Measurements from ENCODE around the gene USP31. TPM values are rescaled to one million over a fixed set of nuclear protein-coding genes. Genes with fewer than 3 reads are reported as not detected.

The USP31 gene
- total RNA-seq, 1 experiment from 2014 or later = 26.9 TPM

DNA sequence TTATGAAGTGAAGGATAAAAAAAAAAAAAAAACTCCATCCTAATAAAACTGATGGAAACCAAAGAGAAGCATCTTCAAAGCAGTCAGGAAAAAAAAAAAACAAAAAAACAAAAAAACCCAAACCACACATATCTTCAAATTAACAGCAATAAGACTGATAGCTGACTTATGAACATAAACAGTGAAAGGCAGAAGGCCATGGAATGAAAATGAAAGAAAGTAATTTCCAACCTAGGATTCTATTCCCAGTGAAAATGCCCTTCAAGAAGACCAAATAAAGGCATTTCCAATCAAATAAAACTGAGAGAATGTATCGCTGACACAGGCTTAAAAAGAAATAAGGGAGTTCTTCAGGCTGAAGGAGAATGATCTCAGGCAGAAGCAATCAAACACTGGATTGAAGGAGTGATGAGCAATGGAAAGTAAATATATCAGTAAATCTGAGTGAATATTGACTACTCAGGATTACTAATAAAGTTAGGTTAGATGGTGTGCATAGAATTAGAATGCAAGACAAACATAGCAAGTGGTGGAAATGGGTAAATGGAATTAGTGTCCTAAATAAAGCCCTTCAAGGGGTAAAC lies 92.1 kb downstream of the USP31 start:
- Mint-ChIP-seq H3K9me3 (ENCODE audit: unreplicated experiment) (peaks cover 10% of the 10 kb centered on the region), H3K4me3 (ENCODE audit: unreplicated experiment) (no peak overlapping the region), H3K36me3 (ENCODE audit: insufficient read depth, unreplicated experiment) (peaks cover 4% of the 10 kb centered on the region), H3K27me3 (ENCODE audit: insufficient read depth, unreplicated experiment) (peaks cover 30% of the 10 kb centered on the region), H3K27ac (ENCODE audit: low read depth, unreplicated experiment) (no peak overlapping the region), H3K4me1 (ENCODE audit: insufficient read depth, unreplicated experiment) (peaks cover 6% of the 10 kb centered on the region)
- CTCF ChIA-PET = no interaction called here
- TF ChIP-seq, protein P1, sequence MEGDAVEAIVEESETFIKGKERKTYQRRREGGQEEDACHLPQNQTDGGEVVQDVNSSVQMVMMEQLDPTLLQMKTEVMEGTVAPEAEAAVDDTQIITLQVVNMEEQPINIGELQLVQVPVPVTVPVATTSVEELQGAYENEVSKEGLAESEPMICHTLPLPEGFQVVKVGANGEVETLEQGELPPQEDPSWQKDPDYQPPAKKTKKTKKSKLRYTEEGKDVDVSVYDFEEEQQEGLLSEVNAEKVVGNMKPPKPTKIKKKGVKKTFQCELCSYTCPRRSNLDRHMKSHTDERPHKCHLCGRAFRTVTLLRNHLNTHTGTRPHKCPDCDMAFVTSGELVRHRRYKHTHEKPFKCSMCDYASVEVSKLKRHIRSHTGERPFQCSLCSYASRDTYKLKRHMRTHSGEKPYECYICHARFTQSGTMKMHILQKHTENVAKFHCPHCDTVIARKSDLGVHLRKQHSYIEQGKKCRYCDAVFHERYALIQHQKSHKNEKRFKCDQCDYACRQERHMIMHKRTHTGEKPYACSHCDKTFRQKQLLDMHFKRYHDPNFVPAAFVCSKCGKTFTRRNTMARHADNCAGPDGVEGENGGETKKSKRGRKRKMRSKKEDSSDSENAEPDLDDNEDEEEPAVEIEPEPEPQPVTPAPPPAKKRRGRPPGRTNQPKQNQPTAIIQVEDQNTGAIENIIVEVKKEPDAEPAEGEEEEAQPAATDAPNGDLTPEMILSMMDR (IDR thresholded peaks at IDR 0.05; ENCODE audit: unreplicated experiment) = no peak
- no peak for DNase-seq (ENCODE audit: unreplicated experiment)
- BruUV-seq (replicated peaks) = no TSS peak
- intact Hi-C loops (cut with micrococcal nuclease) = no loop called here
- POLR2A ChIA-PET = no interaction called here

DNA sequence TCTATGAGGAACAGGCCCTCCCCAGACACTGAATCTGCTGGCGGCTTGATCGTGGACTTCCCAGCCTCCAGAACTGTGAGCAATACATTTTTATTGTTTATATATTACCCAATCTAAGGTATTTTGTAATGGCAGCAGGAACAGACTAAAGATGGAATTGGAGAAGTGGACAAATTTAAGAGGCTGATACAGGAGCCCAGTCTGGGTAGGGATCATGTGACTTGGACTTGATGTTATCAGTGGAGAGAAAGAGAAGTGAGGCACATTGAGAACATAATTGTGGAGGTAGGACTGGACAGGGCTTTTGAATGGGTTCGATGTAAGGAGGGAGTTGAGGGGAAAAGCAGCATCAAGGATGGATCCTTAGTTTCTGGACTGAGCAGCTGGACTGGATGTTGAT lies 93.8 kb downstream of the USP31 start:
- DNase-seq (ENCODE audit: unreplicated experiment) = peak; percentile 43
- Mint-ChIP-seq H3K4me3 (ENCODE audit: unreplicated experiment) (no peak overlapping the region), H3K4me1 (ENCODE audit: insufficient read depth, unreplicated experiment) (peaks cover 6% of the 10 kb centered on the region), H3K27ac (ENCODE audit: low read depth, unreplicated experiment) (no peak overlapping the region), H3K27me3 (ENCODE audit: insufficient read depth, unreplicated experiment) (peaks cover 44% of the 10 kb centered on the region), H3K9me3 (ENCODE audit: unreplicated experiment) (peaks cover 10% of the 10 kb centered on the region), H3K36me3 (ENCODE audit: insufficient read depth, unreplicated experiment) (peaks cover 10% of the 10 kb centered on the region)
- TF ChIP-seq, protein P1 (IDR thresholded peaks at IDR 0.05; ENCODE audit: unreplicated experiment) = no peak
- ChIA-PET POLR2A (interaction anchor here (0.6 to 1.1 kb wide), 2 partner anchors 8 to 11 kb away, joined by 3 read pairs; no protein-coding TSS in a partner anchor), CTCF (interaction anchor here (0.5 to 1.1 kb wide), 4 partner anchors 154 to 956 kb away, joined by 3 to 5 read pairs (median 3); no protein-coding TSS in a partner anchor)
- intact Hi-C loops (cut with micrococcal nuclease) = no loop called here
- BruUV-seq (replicated peaks) = no TSS peak

DNA sequence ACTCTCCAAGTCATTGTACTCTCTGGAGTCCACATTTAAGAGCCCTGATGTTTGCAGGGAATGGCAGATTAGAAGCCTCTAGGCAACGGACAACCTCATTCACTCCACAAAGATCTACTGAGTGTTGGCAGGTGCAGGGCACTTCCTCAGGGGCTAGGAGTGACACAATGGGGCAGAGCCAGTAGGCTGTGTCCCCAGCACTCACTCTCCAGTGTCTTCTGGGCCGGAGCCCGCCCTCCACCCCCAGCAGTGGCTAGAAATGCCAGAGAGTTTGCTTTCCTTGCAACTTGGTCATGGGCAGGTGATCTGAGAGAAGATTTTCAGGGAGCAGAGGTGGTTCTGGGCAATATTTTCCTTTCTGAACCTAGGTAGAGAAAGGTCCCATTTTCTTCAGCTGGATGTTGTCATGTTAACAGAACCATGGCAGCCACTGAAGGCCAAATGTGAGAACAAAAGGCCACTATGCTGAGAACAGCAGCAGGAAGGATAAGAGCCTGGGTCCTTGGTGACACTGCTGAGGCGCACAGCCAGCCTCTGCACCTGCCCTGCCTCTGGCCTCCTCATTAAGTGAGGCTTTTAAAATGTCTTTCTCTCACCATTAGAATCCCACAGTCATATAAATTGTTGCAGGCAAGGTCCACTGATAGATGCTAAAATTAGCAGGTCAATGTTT lies 96.2 kb downstream of the USP31 start:
- H3K27ac Mint-ChIP-seq (ENCODE audit: low read depth, unreplicated experiment) = no peak overlapping the region
- H3K9me3 Mint-ChIP-seq (ENCODE audit: unreplicated experiment) = peaks cover 10% of the 10 kb centered on the region

DNA sequence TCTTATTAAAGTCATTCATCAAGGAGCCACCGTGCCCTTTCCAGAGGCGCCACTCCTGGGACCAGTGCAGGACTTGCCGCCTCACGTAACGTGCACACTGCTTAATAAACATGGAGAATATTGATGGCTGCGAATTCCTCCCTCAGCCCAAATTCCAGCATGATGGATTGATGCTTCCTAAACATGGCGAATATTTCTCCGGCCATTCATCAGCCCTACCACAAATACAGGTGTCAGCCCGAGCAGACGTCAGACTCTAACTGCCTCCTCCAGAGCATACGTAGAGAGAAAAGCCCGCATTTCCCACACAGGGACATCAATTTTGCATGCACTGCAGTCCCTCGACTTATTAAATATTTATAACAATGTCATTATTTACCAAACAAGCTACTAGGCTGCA lies 97.0 kb downstream of the USP31 start:
- no peak for DNase-seq (ENCODE audit: unreplicated experiment)
- peaks cover 71% of the 10 kb centered on the region for H3K27me3 Mint-ChIP-seq (ENCODE audit: insufficient read depth, unreplicated experiment)
- H3K36me3 Mint-ChIP-seq (ENCODE audit: insufficient read depth, unreplicated experiment) = peaks cover 7% of the 10 kb centered on the region
- no peak overlapping the region for H3K4me3 Mint-ChIP-seq (ENCODE audit: unreplicated experiment)
- ChIA-PET CTCF (interaction anchor here (0.6 kb wide), 1 partner anchor 146 kb away, joined by 4 read pairs; no protein-coding TSS in a partner anchor), POLR2A (interaction anchor here (1.0 kb wide), 1 partner anchor 20 kb away, joined by 4 read pairs; no protein-coding TSS in a partner anchor)
- H3K27ac Mint-ChIP-seq (ENCODE audit: low read depth, unreplicated experiment) = no peak overlapping the region
- no TSS peak for BruUV-seq (replicated peaks)
- intact Hi-C loops (cut with micrococcal nuclease) = no loop called here
- TF ChIP-seq, protein P1 (IDR thresholded peaks at IDR 0.05; ENCODE audit: unreplicated experiment) = no peak
- peaks cover 6% of the 10 kb centered on the region for H3K4me1 Mint-ChIP-seq (ENCODE audit: insufficient read depth, unreplicated experiment)
- peaks cover 7% of the 10 kb centered on the region for H3K9me3 Mint-ChIP-seq (ENCODE audit: unreplicated experiment)

More for the DNA sequence above, 96.2 kb downstream of the USP31 start:
- Mint-ChIP-seq H3K4me3 (ENCODE audit: unreplicated experiment) (no peak overlapping the region), H3K4me1 (ENCODE audit: insufficient read depth, unreplicated experiment) (peaks cover 6% of the 10 kb centered on the region), H3K27me3 (ENCODE audit: insufficient read depth, unreplicated experiment) (peaks cover 68% of the 10 kb centered on the region), H3K36me3 (ENCODE audit: insufficient read depth, unreplicated experiment) (peaks cover 7% of the 10 kb centered on the region)
- TF ChIP-seq, protein P1 (IDR thresholded peaks at IDR 0.05; ENCODE audit: unreplicated experiment) = no peak
- ChIA-PET CTCF (interaction anchor here (0.6 to 1.5 kb wide), 2 partner anchors 147 to 154 kb away, joined by 4 read pairs; no protein-coding TSS in a partner anchor), POLR2A (interaction anchor here (1.0 kb wide), 1 partner anchor 19 kb away, joined by 4 read pairs; no protein-coding TSS in a partner anchor)
- DNase-seq (ENCODE audit: unreplicated experiment) = no peak
- BruUV-seq (replicated peaks) = no TSS peak
- intact Hi-C loops (cut with micrococcal nuclease) = no loop called here
